HG02870 (cell line): Measurements from ENCODE around the gene MTRF1.
"Not testable (repeated sequence)": the region's sequence is repeated elsewhere in the genome, so short reads cannot be mapped to it uniquely, and the experiment has no call there.

Source experiments
- ATAC-seq: cut with Tn5 transposase; IDR thresholded peaks from one replicate; pipeline ENCODE4 v1.9.1; 2021; ENCODE audit warnings: mild to moderate bottlenecking, moderate library complexity; ENCODE audit not compliant: unreplicated experiment

The MTRF1 gene

GRCh38 chr13:41178040-41178439 lies 85.3 kb downstream of the MTRF1 start:
- ATAC-seq = no peak

GRCh38 chr13:41177616-41178015 lies 85.8 kb downstream of the MTRF1 start:
- no peak for ATAC-seq

- ATAC-seq = not testable (repeated sequence)
Measured at GRCh38 chr13:41175576-41175975, 87.8 kb downstream of the MTRF1 start.
